HG03432 (cell line): Measurements from ENCODE around the gene HHAT.
"Not testable (repeated sequence)": the region's sequence is repeated elsewhere in the genome, so short reads cannot be mapped to it uniquely, and the experiment has no call there.

ENCODE experiments used
- ATAC-seq: cut with Tn5 transposase; IDR thresholded peaks from one replicate; pipeline ENCODE4 v1.9.1; 2021; ENCODE audit warnings: mild to moderate bottlenecking, moderate library complexity; ENCODE audit not compliant: unreplicated experiment

The HHAT gene

GRCh38 chr1:210385228-210385627 is 56.5 kb downstream of the HHAT start:
- no peak for ATAC-seq

GRCh38 chr1:210394281-210394821 is 65.6 kb downstream of the HHAT start:
- peak; percentile 82 for ATAC-seq

GRCh38 chr1:210396541-210396940 is 67.8 kb downstream of the HHAT start:
- no peak for ATAC-seq

- no peak for ATAC-seq
These were observed 68.5 kb downstream of the HHAT start for GRCh38 chr1:210397252-210397651.

- no peak for ATAC-seq
These were observed 69.0 kb downstream of the HHAT start for GRCh38 chr1:210397681-210398080.

GRCh38 chr1:210398466-210398865 is 69.8 kb downstream of the HHAT start:
- ATAC-seq: no peak

- peak; percentile 89 for ATAC-seq
These were observed 71.5 kb downstream of the HHAT start for GRCh38 chr1:210400043-210400840.

- ATAC-seq: no peak
These were observed 73.9 kb downstream of the HHAT start for GRCh38 chr1:210402560-210402959.

- ATAC-seq: no peak
These were observed 76.6 kb downstream of the HHAT start for GRCh38 chr1:210405316-210405715.

GRCh38 chr1:210406341-210406740 is 77.6 kb downstream of the HHAT start:
- not testable (repeated sequence) for ATAC-seq

- peak; percentile 87 for ATAC-seq
These were observed 78.6 kb downstream of the HHAT start for GRCh38 chr1:210407207-210407886.

GRCh38 chr1:210407887-210408252 is 79.2 kb downstream of the HHAT start:
- no peak for ATAC-seq

- no peak for ATAC-seq
These were observed 83.5 kb downstream of the HHAT start for GRCh38 chr1:210412240-210412639.

GRCh38 chr1:210413951-210414350 is 85.2 kb downstream of the HHAT start:
- no peak for ATAC-seq

GRCh38 chr1:210415846-210416448 is 87.2 kb downstream of the HHAT start:
- no peak for ATAC-seq

GRCh38 chr1:210416681-210417080 is 88.0 kb downstream of the HHAT start:
- ATAC-seq: no peak

- ATAC-seq: no peak
These were observed 89.2 kb downstream of the HHAT start for GRCh38 chr1:210417881-210418280.

- no peak for ATAC-seq
These were observed 90.4 kb downstream of the HHAT start for GRCh38 chr1:210418863-210419650.

GRCh38 chr1:210426696-210427095 is 98.0 kb downstream of the HHAT start:
- ATAC-seq: not testable (repeated sequence)

GRCh38 chr1:210428696-210429095 is 100.0 kb downstream of the HHAT start:
- ATAC-seq: no peak

GRCh38 chr1:210434223-210434622 is 105.5 kb downstream of the HHAT start:
- ATAC-seq: no peak
